Mesenchymal stem cell (in vitro differentiated cells and primary cell): Measurements from ENCODE around the gene FAM118A.

Experiments used
- DNase-seq: peaks from one replicate; pipeline ENCODE4 v3.0.0-alpha.2; 2013
- H2AFZ ChIP-seq: one replicate; pipeline ENCODE4 v1.6.1; 2013; ENCODE audit warnings: low read depth, mild to moderate bottlenecking, control low read depth, inconsistent platforms, low read length, moderate library complexity
- H2AK5ac ChIP-seq: 2 replicates; pipeline ENCODE4 v1.6.1; 2013; ENCODE audit warnings: low read length, moderate library complexity, mild to moderate bottlenecking, inconsistent platforms; ENCODE audit not compliant: severe bottlenecking
- H2BK120ac ChIP-seq: one replicate; pipeline ENCODE4 v1.6.1; 2013; ENCODE audit warnings: low read depth, mild to moderate bottlenecking, inconsistent platforms, low read length, moderate library complexity
- H2BK12ac ChIP-seq, 2 experiments: one replicate each; pipeline ENCODE4 v1.6.1; 2013; ENCODE audit warnings: inconsistent platforms in 2 of 2, low read length in 2 of 2, mild to moderate bottlenecking in 2 of 2, moderate library complexity in 2 of 2, control low read depth in 1 of 2
- H2BK15ac ChIP-seq: one replicate; pipeline ENCODE4 v1.6.1; 2013; ENCODE audit warnings: mild to moderate bottlenecking, low read depth, inconsistent platforms; ENCODE audit not compliant: poor library complexity, severe bottlenecking
- H2BK5ac ChIP-seq: 2 replicates; pipeline ENCODE4 v1.6.1; 2013; ENCODE audit warnings: low read depth, mild to moderate bottlenecking, low read length, control low read depth, inconsistent platforms; ENCODE audit not compliant: poor library complexity, severe bottlenecking
- H3K14ac ChIP-seq, 2 experiments: one replicate each; pipeline ENCODE4 v1.6.1; 2013; ENCODE audit warnings: inconsistent platforms in 2 of 2, low read length in 2 of 2, control low read depth in 1 of 2, mild to moderate bottlenecking in 1 of 2, moderate library complexity in 1 of 2
- H3K18ac ChIP-seq, 2 experiments: one replicate each; pipeline ENCODE4 v1.6.1; 2013; ENCODE audit warnings: inconsistent platforms in 2 of 2, low read length in 2 of 2, control low read depth in 1 of 2, low read depth in 1 of 2, mild to moderate bottlenecking in 1 of 2
- H3K23ac ChIP-seq, 2 experiments: one replicate each; pipeline ENCODE4 v1.6.1; 2013; ENCODE audit warnings: inconsistent platforms in 2 of 2, low read length in 2 of 2, mild to moderate bottlenecking in 2 of 2, moderate library complexity in 2 of 2, control low read depth in 1 of 2
- H3K27ac ChIP-seq: 2 replicates; pipeline ENCODE4 v1.5.1; 2013; ENCODE audit warnings: mild to moderate bottlenecking, moderate library complexity, low read length, control low read depth, inconsistent platforms; ENCODE audit not compliant: poor library complexity, severe bottlenecking
- H3K27me3 ChIP-seq, 2 experiments: 2 replicates each; pipeline versions ENCODE4 v1.6.1 to v1.7.0; 2013; ENCODE audit warnings: low read length in 2 of 2, mild to moderate bottlenecking in 2 of 2, moderate library complexity in 2 of 2, control low read depth in 1 of 2, inconsistent platforms in 1 of 2; ENCODE audit not compliant: control insufficient read depth in 1 of 2, insufficient read depth in 1 of 2
- H3K36me3 ChIP-seq, 2 experiments: 2 replicates each; pipeline versions ENCODE4 v1.6.1 to v1.7.0; 2013; ENCODE audit warnings: low read length in 2 of 2, control low read depth in 1 of 2, inconsistent platforms in 1 of 2, low read depth in 1 of 2, mild to moderate bottlenecking in 1 of 2; ENCODE audit not compliant: insufficient read depth in 2 of 2, control insufficient read depth in 1 of 2
- H3K4ac ChIP-seq, 2 experiments: one replicate each; pipeline ENCODE4 v1.6.1; 2013; ENCODE audit warnings: inconsistent platforms in 2 of 2, low read length in 2 of 2, mild to moderate bottlenecking in 2 of 2, moderate library complexity in 2 of 2, control low read depth in 1 of 2, low read depth in 1 of 2
- H3K4me1 ChIP-seq: 2 replicates; pipeline ENCODE4 v1.6.1; 2013; ENCODE audit warnings: low read depth, low read length, control low read depth; ENCODE audit not compliant: control insufficient read depth, insufficient read depth
- H3K4me2 ChIP-seq: 2 replicates; pipeline ENCODE4 v1.6.1; 2013; ENCODE audit warnings: low read length, mild to moderate bottlenecking, inconsistent platforms; ENCODE audit not compliant: poor library complexity, severe bottlenecking
- H3K4me3 ChIP-seq, 2 experiments: 2 replicates each; pipeline versions ENCODE4 v1.5.1 to v1.7.0; 2013; ENCODE audit warnings: low read length in 2 of 2, mild to moderate bottlenecking in 2 of 2, control low read depth in 1 of 2, low read depth in 1 of 2; ENCODE audit not compliant: insufficient read depth in 1 of 2
- H3K79me1 ChIP-seq: replicated peaks from 2 replicates; pipeline ENCODE4 v1.6.1; 2013; ENCODE audit warnings: mild to moderate bottlenecking, control low read depth, low read length, inconsistent platforms; ENCODE audit not compliant: poor library complexity, severe bottlenecking
- H3K9ac ChIP-seq: 2 replicates; pipeline ENCODE4 v1.7.0; 2013; ENCODE audit warnings: mild to moderate bottlenecking, low read length, moderate library complexity
- H3K9me3 ChIP-seq: 2 replicates; pipeline ENCODE4 v1.7.0; 2013; ENCODE audit warnings: mild to moderate bottlenecking, low read length; ENCODE audit not compliant: control insufficient read depth
- H4K8ac ChIP-seq: one replicate; pipeline ENCODE4 v1.6.1; 2013; ENCODE audit warnings: inconsistent platforms, mild to moderate bottlenecking, low read length, moderate library complexity
- H4K91ac ChIP-seq: one replicate; pipeline ENCODE4 v1.6.1; 2013; ENCODE audit warnings: mild to moderate bottlenecking, low read length, inconsistent platforms
- WGBS: methylation state at CpG from one replicate; pipeline ENCODE4 v1.1.7; 2013; ENCODE audit warnings: mixed read lengths; 5-methylcytosine and 5-hydroxymethylcytosine counted together

FAM118A gene

GRCh38 chr22:45381348-45381747 lies 71.6 kb downstream of the FAM118A start:
- Histone ChIP-seq H3K27ac (no peak overlapping the region), H2BK5ac (no peak overlapping the region), H4K91ac (no peak overlapping the region), H2AK5ac (no peak overlapping the region), H4K8ac (no peak overlapping the region), H3K27me3 (no peaks in the 10 kb centered on the region), H3K36me3 (no peaks in the 10 kb centered on the region), H3K4me1 (no peaks in the 10 kb centered on the region), H3K18ac (no peak overlapping the region), H3K4me2 (no peak overlapping the region), H3K4me3 (no peak overlapping the region), H3K4ac (no peak overlapping the region), H2BK15ac (no peak overlapping the region), H2AFZ (no peak overlapping the region), H2BK12ac (no peak overlapping the region), H3K9ac (no peak overlapping the region), H3K14ac (no peak overlapping the region), H2BK120ac (no peak overlapping the region), H3K9me3 (no peaks in the 10 kb centered on the region), H3K23ac (no peak overlapping the region), H3K79me1 (no peaks in the 10 kb centered on the region)
- DNase-seq: no peak
- WGBS: 78% methylated on average over 2 of the region's 2 CpGs

DNA sequence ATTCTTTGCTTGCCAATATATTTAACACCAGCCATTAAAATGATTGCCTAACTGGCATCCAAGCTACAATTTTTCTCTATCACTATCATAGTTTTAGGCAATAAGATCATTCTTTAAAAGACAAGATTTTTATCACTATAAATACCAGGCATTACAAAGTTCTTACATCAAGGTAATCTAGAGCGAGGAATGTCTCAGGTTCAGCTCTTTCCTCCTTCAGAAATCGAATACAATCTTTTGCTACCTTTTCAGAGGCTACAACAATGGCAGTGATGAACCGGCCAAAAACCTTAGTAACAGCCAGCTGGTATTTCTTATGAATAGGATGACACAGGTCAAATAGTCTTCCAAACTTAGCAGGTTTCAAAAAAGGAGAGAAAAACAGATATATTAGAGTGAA lies 79.8 kb downstream of the FAM118A start:
- Histone ChIP-seq H3K36me3 (no peaks in the 10 kb centered on the region), H2AFZ (no peak overlapping the region), H2BK5ac (no peak overlapping the region), H3K27ac (no peak overlapping the region), H3K14ac (no peak overlapping the region), H3K9me3 (no peaks in the 10 kb centered on the region), H3K4ac (no peak overlapping the region), H2BK120ac (no peak overlapping the region), H2BK12ac (no peak overlapping the region), H4K91ac (no peak overlapping the region), H3K18ac (no peak overlapping the region), H2BK15ac (no peak overlapping the region), H3K9ac (no peak overlapping the region), H3K4me2 (no peak overlapping the region), H3K4me3 (no peak overlapping the region), H3K79me1 (no peaks in the 10 kb centered on the region), H3K23ac (no peak overlapping the region), H4K8ac (no peak overlapping the region), H3K4me1 (no peaks in the 10 kb centered on the region), H2AK5ac (no peak overlapping the region), H3K27me3 (no peaks in the 10 kb centered on the region)
- 84% methylated on average over 2 of the region's 3 CpGs for WGBS
- DNase-seq: no peak
